DOHH2 (cell line): Measurements from ENCODE around the gene FDX1.

Source experiments
- H3F3A ChIP-seq: fragments of 200-600 bp; sonication (generic), shearing (Covaris generic); 2 replicates; pipeline ENCODE4 v1.6.0; 2016; ENCODE audit warnings: antibody characterized with exemption, mild to moderate bottlenecking; ENCODE audit not compliant: control insufficient read depth, insufficient read depth
- H3K27ac ChIP-seq: fragments of 200-600 bp; sonication (generic); 2 replicates; pipeline ENCODE4 v1.5.1; 2014; ENCODE audit warnings: low read depth, mild to moderate bottlenecking, low read length, moderate library complexity
- H3K27me3 ChIP-seq: fragments of 200-600 bp; sonication (generic); 2 replicates; pipeline ENCODE4 v1.6.1; 2014; ENCODE audit warnings: mild to moderate bottlenecking, low read length, mixed read lengths; ENCODE audit not compliant: control insufficient read depth
- H3K36me3 ChIP-seq: fragments of 200-600 bp; sonication (generic); 2 replicates; pipeline ENCODE4 v1.6.1; 2014; ENCODE audit warnings: mild to moderate bottlenecking, low read length, moderate library complexity, mixed read lengths; ENCODE audit not compliant: control insufficient read depth
- H3K4me1 ChIP-seq: fragments of 200-600 bp; sonication (generic); 2 replicates; pipeline ENCODE4 v1.6.1; 2014; ENCODE audit warnings: mild to moderate bottlenecking, low read length, mixed read lengths; ENCODE audit not compliant: control insufficient read depth
- H3K4me2 ChIP-seq: fragments of 200-600 bp; sonication (generic); 2 replicates; pipeline ENCODE4 v1.6.0; 2014; ENCODE audit warnings: mild to moderate bottlenecking, low read length, moderate library complexity
- H3K4me3 ChIP-seq: fragments of 200-600 bp; sonication (generic); 2 replicates; pipeline ENCODE4 v1.5.1; 2014; ENCODE audit warnings: mild to moderate bottlenecking, low read length, mixed read lengths
- H3K79me2 ChIP-seq: fragments of 200-600 bp; sonication (generic); 2 replicates; pipeline ENCODE4 v1.6.1; 2014; ENCODE audit warnings: mild to moderate bottlenecking, low read length, mixed read lengths; ENCODE audit not compliant: control insufficient read depth
- H3K9me2 ChIP-seq: fragments of 200-600 bp; sonication (generic); replicated peaks from 2 replicates; pipeline ENCODE4 v1.6.1; 2014; ENCODE audit warnings: mild to moderate bottlenecking, low read length, mixed read lengths; ENCODE audit not compliant: control insufficient read depth
- H3K9me3 ChIP-seq: fragments of 200-600 bp; sonication (generic); 2 replicates; pipeline ENCODE4 v1.6.1; 2014; ENCODE audit warnings: antibody characterized with exemption, low read length, mixed read lengths; ENCODE audit not compliant: control insufficient read depth, insufficient read depth
- H4K20me1 ChIP-seq: fragments of 200-600 bp; sonication (generic); 2 replicates; pipeline ENCODE4 v1.6.0; 2014; ENCODE audit warnings: low read depth, mild to moderate bottlenecking, antibody characterized with exemption, low read length, moderate library complexity; ENCODE audit not compliant: control insufficient read depth, insufficient read depth
- EZH2phosphoT487 ChIP-seq: fragments of 200-600 bp; sonication (generic); IDR thresholded peaks from 2 replicates; pipeline ENCODE4 v1.6.1; 2017; ENCODE audit warnings: borderline replicate concordance, mild to moderate bottlenecking, antibody characterized with exemption, low read length, moderate library complexity, mixed read lengths
- TF ChIP-seq, protein P1 (sequence below): fragments of 200-600 bp; sonication (generic); IDR thresholded peaks from one replicate; pipeline ENCODE4 v1.5.1; 2014; ENCODE audit warnings: antibody characterized with exemption, mild to moderate bottlenecking, low read depth, low read length; ENCODE audit not compliant: poor library complexity, severe bottlenecking

Gene FDX1

DNA sequence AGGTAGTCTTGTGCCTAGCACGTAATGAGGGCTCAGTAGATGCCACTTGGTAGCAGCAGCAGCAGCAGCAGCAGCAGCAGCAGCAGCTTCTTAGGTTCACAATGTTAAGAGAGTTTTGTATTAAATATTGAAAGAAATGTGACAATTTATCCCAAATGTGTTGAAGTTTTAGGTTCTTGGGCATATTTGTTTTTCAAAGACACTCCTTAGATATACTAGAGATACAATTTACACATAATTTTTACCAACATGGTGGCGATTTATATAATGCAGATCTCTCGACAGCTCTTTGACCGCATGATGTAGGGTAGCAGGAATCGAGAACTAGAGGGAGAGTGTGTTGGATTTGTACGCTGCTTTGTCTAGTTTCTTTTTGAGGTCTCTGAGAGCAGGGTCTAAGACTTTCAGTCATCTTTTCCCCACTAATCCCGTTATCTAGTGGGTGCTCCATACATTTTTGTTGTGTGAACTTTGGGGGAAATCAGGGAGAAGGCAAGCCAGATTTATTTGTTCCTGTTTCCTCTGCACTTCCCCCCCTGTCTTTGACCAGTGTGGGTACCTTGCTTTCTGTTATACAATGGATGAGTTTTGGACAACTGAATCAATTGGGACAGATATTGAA is 1.4 kb downstream of the FDX1 start:
- Histone ChIP-seq H3K4me3 (peak overlapping the region; percentile 85), H3F3A (peaks cover 7% of the 10 kb centered on the region; the same call in 1 of the 2 replicates), H3K27ac (peak overlapping the region; percentile 68), H3K9me2 (no peaks in the 10 kb centered on the region), H3K36me3 (peaks cover 11% of the 10 kb centered on the region; the same call in 1 of the 2 replicates), H3K79me2 (peaks cover 60% of the 10 kb centered on the region), H3K4me2 (peak overlapping the region; percentile 78), H4K20me1 (peaks cover 10% of the 10 kb centered on the region; the same call in 1 of the 2 replicates), H3K27me3 (no peaks in the 10 kb centered on the region), H3K4me1 (peaks cover 36% of the 10 kb centered on the region), H3K9me3 (no peaks in the 10 kb centered on the region)
- no peak for TF ChIP-seq EZH2phosphoT487
- TF ChIP-seq, protein P1, sequence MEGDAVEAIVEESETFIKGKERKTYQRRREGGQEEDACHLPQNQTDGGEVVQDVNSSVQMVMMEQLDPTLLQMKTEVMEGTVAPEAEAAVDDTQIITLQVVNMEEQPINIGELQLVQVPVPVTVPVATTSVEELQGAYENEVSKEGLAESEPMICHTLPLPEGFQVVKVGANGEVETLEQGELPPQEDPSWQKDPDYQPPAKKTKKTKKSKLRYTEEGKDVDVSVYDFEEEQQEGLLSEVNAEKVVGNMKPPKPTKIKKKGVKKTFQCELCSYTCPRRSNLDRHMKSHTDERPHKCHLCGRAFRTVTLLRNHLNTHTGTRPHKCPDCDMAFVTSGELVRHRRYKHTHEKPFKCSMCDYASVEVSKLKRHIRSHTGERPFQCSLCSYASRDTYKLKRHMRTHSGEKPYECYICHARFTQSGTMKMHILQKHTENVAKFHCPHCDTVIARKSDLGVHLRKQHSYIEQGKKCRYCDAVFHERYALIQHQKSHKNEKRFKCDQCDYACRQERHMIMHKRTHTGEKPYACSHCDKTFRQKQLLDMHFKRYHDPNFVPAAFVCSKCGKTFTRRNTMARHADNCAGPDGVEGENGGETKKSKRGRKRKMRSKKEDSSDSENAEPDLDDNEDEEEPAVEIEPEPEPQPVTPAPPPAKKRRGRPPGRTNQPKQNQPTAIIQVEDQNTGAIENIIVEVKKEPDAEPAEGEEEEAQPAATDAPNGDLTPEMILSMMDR = no peak

GRCh38 chr11:110431674-110432073 is 1.9 kb downstream of the FDX1 start:
- H3K9me2 ChIP-seq = no peaks in the 10 kb centered on the region
- H3K4me3 ChIP-seq = peak overlapping the region; percentile 85
- no peak for TF ChIP-seq EZH2phosphoT487
- TF ChIP-seq, protein P1 = no peak
- peaks cover 7% of the 10 kb centered on the region; the same call in 1 of the 2 replicates for H3F3A ChIP-seq
- H3K79me2 ChIP-seq = peaks cover 64% of the 10 kb centered on the region
- peaks cover 36% of the 10 kb centered on the region for H3K4me1 ChIP-seq
- H3K27ac ChIP-seq = no peak overlapping the region
- H4K20me1 ChIP-seq = peaks cover 10% of the 10 kb centered on the region; the same call in 1 of the 2 replicates
- H3K4me2 ChIP-seq = peak overlapping the region; percentile 78
- no peaks in the 10 kb centered on the region for H3K9me3 ChIP-seq
- no peaks in the 10 kb centered on the region for H3K27me3 ChIP-seq
- H3K36me3 ChIP-seq = peaks cover 13% of the 10 kb centered on the region

GRCh38 chr11:110432713-110433392 is 3.1 kb downstream of the FDX1 start:
- Histone ChIP-seq H3K9me2 (no peaks in the 10 kb centered on the region), H3K4me3 (peak overlapping the region; percentile 19), H3K4me1 (peaks cover 36% of the 10 kb centered on the region), H3K27ac (no peak overlapping the region), H3K79me2 (peaks cover 76% of the 10 kb centered on the region), H3K36me3 (peaks cover 25% of the 10 kb centered on the region), H4K20me1 (peaks cover 10% of the 10 kb centered on the region; the same call in 1 of the 2 replicates), H3K27me3 (no peaks in the 10 kb centered on the region), H3K9me3 (no peaks in the 10 kb centered on the region), H3F3A (peaks cover 7% of the 10 kb centered on the region; the same call in 1 of the 2 replicates), H3K4me2 (peak overlapping the region; percentile 43)
- TF ChIP-seq EZH2phosphoT487 = no peak
- TF ChIP-seq, protein P1 = no peak
